SU-DHL-6 (cell line): Measurements from ENCODE around the gene PPP1R37.

Source experiments
- CTCF ChIP-seq: fragments of 200-600 bp; sonication (generic); IDR thresholded peaks from one replicate; pipeline ENCODE4 v1.5.1; 2017; ENCODE audit warnings: antibody characterized with exemption, mild to moderate bottlenecking, low read length, moderate library complexity; ENCODE audit not compliant: insufficient read depth, poor library complexity, severe bottlenecking
- EZH2phosphoT487 ChIP-seq: fragments of 200-600 bp; sonication (generic), shearing (Covaris generic); conservative IDR thresholded peaks from 2 replicates; pipeline ENCODE4 v1.6.1; 2018; ENCODE audit warnings: mild to moderate bottlenecking, antibody characterized with exemption, low read length, moderate library complexity, mixed read lengths

- TF ChIP-seq CTCF: no peak
- TF ChIP-seq EZH2phosphoT487: no peak
Measured at GRCh38 chr19:45078390-45079062, 14.5 kb upstream of the PPP1R37 start.
